ENCODE results near the gene AP2A1.

- TF ChIP-seq YY1 (IDR thresholded peaks at IDR 0.05; ENCODE audit: insufficient read depth, insufficient read length): no peak
- TF ChIP-seq ZNF274 (IDR thresholded peaks at IDR 0.05; ENCODE audit: low read depth, low read length): no peak
Observed at GRCh38 chr19:49840321-49840720, 73.5 kb downstream of the AP2A1 start.
